ENCODE data around the gene DSP. TPM values are rescaled to one million over a fixed set of nuclear protein-coding genes. Genes with fewer than 3 reads are reported as not detected.

The DSP gene
- total RNA-seq, 1 experiment from 2014 or later, result 45.1 TPM

- DNase-seq (ENCODE audit: low read depth), result no peak
These were observed 53.2 kb downstream of the DSP start for GRCh38 chr6:7594579-7595125.

GRCh38 chr6:7604003-7604402 lies 62.5 kb downstream of the DSP start:
- DNase-seq (ENCODE audit: low read depth), result peak; percentile 40

- DNase-seq (ENCODE audit: low read depth), result no peak
These were observed 63.0 kb downstream of the DSP start for GRCh38 chr6:7604506-7604905.

GRCh38 chr6:7615611-7616383 lies 74.3 kb downstream of the DSP start:
- peak; percentile 76 for DNase-seq (ENCODE audit: low read depth)

GRCh38 chr6:7617801-7618764 lies 76.6 kb downstream of the DSP start:
- peak; percentile 100 for DNase-seq (ENCODE audit: low read depth)

- DNase-seq (ENCODE audit: low read depth), result peak; percentile 45
These were observed 80.3 kb downstream of the DSP start for GRCh38 chr6:7621761-7622160.

GRCh38 chr6:7624796-7625710 lies 83.6 kb downstream of the DSP start:
- no peak for DNase-seq (ENCODE audit: low read depth)

GRCh38 chr6:7628479-7628878 lies 87.0 kb downstream of the DSP start:
- peak; percentile 44 for DNase-seq (ENCODE audit: low read depth)

GRCh38 chr6:7628909-7629308 lies 87.4 kb downstream of the DSP start:
- no peak for DNase-seq (ENCODE audit: low read depth)

- DNase-seq (ENCODE audit: low read depth), result peak; percentile 33
These were observed 87.8 kb downstream of the DSP start for GRCh38 chr6:7629321-7629720.

GRCh38 chr6:7630792-7631191 lies 89.3 kb downstream of the DSP start:
- DNase-seq (ENCODE audit: low read depth), result no peak

- no peak for DNase-seq (ENCODE audit: low read depth)
These were observed 90.0 kb downstream of the DSP start for GRCh38 chr6:7631466-7631865.

- DNase-seq (ENCODE audit: low read depth), result no peak
These were observed 91.2 kb downstream of the DSP start for GRCh38 chr6:7632501-7633290.

- DNase-seq (ENCODE audit: low read depth), result peak; percentile 26
These were observed 91.9 kb downstream of the DSP start for GRCh38 chr6:7633361-7633760.

GRCh38 chr6:7636151-7636550 lies 94.7 kb downstream of the DSP start:
- peak; percentile 64 for DNase-seq (ENCODE audit: low read depth)

Other genes with a start within 250 kb of the DSP start
- gene SSR1, start 228.5 kb upstream of the DSP start, total RNA-seq (2014; rRNA removed; shearing (Covaris generic)), result 230 and 284 TPM in 2 replicates
- gene CAGE1, start 151.9 kb upstream of the DSP start, total RNA-seq (2014; rRNA removed; shearing (Covaris generic)), result 0.02 TPM in 1 of 2 replicates, not detected in the other
- gene RIOK1, start 151.9 kb upstream of the DSP start, total RNA-seq (2014; rRNA removed; shearing (Covaris generic)), result 6.2 and 15.6 TPM in 2 replicates
- 18.8 and 25.4 TPM in 2 replicates for gene SNRNP48, start 48.5 kb downstream of the DSP start, total RNA-seq (2014; rRNA removed; shearing (Covaris generic))
- gene BMP6, start 184.4 kb downstream of the DSP start, total RNA-seq (2014; rRNA removed; shearing (Covaris generic)), result not detected in 2 replicates